Middle frontal gyrus (tissue), 1 donor: ENCODE results near the gene KIF17.

ENCODE experiments used
- DNase-seq: peaks from one replicate; pipeline ENCODE4 v3.0.0-alpha.2; 2015; ENCODE audit warnings: low spot score; ENCODE audit errors: extremely low spot score

The KIF17 gene

DNA sequence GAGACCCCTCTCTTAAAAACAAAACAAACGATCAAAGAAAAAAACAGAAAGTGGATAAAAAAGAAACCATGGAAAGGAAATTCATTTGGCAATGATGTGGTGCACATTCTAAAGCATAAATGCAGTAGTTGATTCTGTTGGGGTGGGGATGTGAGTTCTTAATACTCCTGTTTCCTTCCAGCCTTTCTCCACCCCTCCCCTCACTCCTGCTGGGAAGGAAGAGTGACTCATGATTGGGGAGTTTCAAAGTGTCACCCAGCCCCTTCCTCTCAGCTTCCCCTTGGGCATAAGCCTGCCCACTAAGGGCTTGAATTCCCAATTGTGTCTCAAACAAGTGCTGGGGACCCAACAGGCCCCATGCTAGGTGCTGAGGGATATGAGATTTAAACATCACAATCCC is 91.3 kb downstream of the KIF17 start:
- no peak for DNase-seq

DNA sequence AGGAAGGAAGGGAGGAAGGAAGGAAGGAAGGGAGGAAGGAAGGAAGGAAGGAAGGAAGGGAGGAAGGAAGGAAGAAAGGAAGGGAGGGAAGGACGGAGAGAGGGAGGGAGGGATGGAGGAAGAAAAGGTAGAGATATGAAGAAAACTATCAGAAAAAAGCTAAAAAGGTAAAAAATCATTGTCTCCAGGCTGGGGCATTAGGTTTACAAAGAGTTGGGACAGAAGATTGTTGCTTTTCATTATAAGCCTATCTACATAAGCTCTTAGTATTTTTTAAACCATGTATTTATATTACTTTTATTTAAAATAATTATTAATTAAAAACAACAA is 91.7 kb downstream of the KIF17 start:
- DNase-seq: no peak

DNA sequence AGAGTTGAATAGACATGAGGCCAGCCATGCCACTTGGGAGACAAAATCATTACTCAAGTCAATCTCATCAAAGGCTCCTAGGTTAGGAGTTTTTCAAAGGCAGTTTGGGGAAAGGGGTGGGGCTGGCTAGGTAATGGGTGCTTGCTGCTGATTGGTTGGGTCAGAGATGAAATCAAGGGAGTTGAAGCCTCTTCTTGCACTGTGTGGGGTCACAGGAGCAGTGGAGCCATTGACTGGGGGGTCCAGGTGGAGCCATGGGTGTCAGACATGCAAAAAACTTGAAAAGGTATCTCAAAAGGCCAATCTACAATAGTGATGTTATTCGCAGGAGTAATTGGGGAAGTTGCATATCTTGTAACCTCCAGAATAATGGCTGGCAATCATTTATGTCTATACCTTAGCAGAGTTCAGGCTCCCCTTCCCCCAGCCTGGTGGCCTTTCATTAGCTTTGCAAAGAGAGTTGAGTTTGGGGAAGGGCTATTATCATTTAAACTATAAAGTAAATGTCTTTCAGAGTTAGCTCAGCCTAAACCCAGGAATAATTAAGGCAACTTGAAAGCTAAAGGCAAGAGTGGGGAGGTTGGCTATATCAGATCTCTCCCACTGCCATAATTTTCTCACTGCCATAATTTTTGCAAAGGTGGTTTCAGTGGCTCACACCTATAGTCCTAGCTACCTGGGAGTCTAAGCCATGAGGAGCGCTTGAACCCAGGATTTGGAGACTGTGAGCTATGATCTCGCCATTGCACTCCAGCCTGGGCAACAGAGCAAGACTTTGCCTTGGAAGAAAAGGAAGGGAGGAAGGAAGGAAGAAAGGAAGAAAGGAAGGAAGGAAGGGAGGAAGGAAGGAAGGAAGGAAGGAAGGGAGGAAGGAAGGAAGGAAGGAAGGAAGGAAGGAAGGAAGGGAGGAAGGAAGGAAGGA is 92.4 kb downstream of the KIF17 start:
- DNase-seq: no peak

DNA sequence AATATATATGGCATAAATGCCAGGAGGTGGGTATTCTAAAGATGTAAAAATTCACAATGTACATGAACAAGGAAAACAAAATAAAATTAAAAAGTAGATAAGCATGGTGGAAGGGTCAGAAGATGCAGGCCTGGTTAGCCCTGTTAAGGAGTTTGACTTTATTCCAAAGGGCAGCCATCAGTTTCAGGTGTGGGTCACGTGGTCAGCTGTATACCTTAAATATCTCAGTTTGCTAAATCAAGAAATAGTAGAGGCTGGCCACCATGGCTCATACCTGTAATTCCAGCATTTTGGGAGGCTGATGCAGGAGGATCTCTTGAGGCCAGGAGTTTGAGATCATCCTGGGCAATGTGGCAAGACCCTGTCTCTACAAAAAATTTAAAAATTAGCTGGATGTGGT is 93.1 kb downstream of the KIF17 start:
- DNase-seq: no peak

DNA sequence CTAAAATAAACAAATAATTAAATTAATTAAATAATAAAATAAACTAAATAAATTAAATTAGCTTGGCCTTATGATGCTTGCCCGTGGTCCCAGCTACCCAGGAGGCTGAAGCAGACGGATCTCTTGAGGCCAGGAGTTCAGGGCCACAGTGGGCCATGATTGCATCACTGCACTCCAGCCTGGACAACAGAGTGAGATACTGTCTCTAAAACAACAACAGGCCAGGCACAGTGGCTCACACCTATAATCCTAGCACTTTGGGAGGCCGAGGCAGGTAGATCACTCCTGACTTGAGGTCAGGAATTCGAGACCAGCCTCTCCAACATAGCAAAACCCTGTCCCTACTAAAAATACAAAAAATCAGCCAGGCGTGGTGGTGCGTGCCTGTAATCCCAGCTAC is 96.8 kb downstream of the KIF17 start:
- no peak for DNase-seq

DNA sequence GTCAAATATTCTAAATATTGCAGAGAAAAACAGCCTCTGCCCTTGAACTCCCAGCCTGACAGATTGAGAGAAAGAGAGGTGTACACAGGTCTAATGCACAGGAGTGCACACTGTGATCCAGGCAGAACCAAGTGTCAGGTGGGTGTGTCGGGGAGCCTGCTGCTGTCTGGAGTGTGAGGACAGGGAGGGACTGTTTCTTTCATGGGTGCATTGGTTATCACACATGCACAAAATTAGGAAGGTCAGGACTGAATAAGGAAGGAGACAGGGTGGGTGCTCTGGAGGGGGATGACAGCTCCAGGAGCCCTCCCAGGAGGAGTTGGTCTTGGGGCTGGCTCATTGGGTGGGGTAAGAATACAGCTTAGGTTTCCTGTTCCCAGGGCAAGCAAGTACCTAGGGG is 97.8 kb downstream of the KIF17 start:
- DNase-seq: no peak

DNA sequence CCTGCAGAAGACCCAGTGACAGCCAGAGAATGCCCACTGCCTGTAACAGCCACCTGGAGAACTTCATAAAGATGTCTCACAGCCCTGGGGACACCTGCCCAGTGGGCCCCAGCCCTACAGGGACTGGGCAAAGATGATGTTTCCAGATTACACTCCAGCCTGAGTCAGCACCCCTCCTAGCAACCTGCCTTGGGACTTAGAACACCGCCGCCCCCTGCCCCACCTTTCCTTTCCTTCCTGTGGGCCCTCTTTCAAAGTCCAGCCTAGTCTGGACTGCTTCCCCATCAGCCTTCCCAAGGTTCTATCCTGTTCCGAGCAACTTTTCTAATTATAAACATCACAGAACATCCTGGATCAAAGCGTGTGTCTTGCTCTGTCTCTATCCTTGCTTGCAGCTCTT is 99.3 kb downstream of the KIF17 start:
- DNase-seq: no peak

DNA sequence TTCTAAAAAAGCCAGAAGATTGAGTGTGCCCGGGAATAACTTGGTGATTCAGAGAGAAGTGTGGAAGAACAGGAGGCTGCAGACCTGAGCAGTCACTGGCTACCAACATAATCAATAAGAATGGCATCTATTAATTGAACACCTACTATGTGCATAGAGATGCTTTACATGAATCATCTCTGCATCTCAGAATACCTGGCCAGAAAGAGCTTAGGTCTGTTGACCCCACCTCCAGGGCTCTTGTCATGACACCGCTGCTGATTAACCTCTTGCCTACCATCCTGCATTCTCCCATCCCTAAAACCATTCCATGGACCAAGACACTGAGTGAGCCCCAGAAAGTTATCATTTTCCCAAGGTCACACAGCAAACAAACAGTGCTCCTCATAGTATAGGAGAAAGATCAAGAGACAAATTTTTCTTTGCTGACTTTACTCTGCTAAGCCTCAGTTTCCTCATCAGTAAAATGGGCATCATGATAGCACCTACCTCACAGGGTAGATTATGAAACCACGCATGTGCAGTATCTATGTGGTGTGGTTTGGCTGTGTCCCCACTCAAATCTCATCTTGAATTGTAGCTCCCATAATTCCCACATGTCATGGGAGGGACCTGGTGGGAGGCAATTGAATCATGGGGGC is 100.8 kb downstream of the KIF17 start:
- no peak for DNase-seq

DNA sequence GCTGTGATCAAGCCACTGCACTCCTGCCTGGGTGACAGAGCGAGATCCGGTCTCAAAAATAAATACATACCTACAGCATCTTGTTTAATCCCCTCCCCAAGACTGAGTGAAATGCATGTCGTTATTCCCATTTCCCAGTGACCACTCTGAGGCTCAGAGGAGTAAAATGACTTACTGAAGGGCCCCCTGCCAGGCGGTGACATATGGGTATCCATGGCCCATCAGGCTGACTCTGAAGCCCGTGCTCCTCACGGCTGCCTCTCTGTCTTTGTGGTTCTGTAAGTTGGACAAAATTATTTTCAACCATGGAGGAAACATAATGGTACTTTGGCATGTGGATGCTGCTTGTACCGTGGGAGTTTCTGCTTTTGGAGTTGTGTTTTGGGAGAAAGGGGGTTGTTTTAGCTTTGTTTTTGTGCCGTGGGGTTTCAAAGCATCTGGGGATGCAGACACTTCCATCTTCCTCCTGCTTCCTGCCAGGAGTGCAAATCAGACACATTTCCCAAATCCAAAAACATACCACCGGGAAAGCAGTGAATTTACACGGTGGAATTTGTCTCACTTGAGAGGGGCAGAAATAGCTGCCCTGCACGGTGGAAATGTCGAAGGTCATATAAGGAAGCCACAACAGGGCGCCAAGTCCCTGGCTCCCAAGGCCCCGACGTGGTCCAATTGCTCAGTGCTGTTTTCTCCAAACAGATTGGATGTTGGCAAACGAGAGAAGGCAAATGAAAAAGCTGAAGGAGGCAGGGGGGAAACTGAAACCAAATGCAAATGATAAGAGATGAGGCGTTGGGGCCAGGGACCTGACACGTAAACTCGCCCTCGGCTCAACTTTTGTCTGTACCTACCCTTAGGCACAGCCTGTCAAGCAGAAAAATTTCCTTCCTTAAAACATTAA is 101.6 kb downstream of the KIF17 start:
- DNase-seq: no peak

DNA sequence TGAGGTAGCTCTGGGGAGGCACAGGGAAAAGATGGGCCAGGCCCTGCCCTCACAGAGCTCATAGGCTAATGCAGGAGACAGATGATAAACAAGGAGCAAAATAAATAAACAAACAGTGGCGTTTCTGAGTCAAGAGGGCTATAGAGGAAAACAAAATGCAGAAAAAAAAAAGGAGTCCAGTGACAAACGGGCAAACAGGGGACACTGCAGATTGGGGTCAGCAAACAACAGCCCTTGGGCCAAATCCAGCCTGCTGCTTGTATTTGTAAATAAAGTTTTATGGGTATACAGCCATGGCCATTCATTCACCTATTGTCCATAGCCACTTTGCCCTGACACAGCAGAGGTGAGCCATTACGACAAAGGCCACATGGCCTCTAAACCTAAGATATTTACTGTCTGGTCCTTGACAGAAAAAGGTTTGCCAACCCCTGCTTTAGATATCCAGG is 103.7 kb downstream of the KIF17 start:
- DNase-seq: no peak
